ENCODE results near the gene SUMF1. TPM values are rescaled to one million over a fixed set of nuclear protein-coding genes. Genes with fewer than 3 reads are reported as not detected.

Gene SUMF1
- total and polyA plus RNA-seq, 2 of the 4 experiments (the other 2 are of a cell fraction): 26.3 to 38.4 TPM

DNA sequence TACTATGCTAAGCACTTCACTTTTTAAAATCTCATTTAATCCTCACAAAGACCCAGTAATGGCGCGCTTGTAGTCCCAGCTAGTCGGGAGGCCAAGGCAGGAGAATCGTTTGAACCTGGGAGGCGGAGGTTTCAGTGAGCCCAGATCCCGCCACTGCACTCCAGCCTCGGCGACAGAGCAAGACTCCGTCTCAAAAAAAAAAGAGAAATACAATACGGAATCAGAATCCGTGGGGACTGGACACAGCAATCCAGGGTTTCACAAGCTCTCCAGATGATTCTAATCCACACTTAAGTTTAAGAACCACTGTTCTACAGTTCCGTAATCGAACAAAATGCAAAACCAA lies 426 bp upstream of the SUMF1 start:
- H3K4me1 ChIP-seq (ENCODE audit: control insufficient read depth, insufficient read depth, low read length): no peaks in the 10 kb centered on the region
- H2BK15ac ChIP-seq (ENCODE audit: low read depth, low read length): peak overlapping the region; percentile 31; the same call in 1 of the 3 replicates
- no peak overlapping the region; the same call in 1 of the 2 replicates for H3K14ac ChIP-seq (replicated peaks; ENCODE audit: low read depth, low read length)
- dilution Hi-C loops (cut with HindIII; ENCODE audit: low sequenced_read_pairs, unreplicated experiment) (no loop called here), intact Hi-C loops (cut with micrococcal nuclease) (loop anchor here (2.0 kb wide), 1 partner anchor 25 kb away; the partner anchor contains the start of gene ITPR1), in situ Hi-C loops (cut with MboI; ENCODE audit: low sequenced_read_pairs) (no loop called here)
- H3K4me3 ChIP-seq (ENCODE audit: insufficient read depth, low read depth, low read length): peak overlapping the region; percentile 56
- no peak overlapping the region for H3K18ac ChIP-seq (ENCODE audit: low read depth, low read length)
- peak overlapping the region; percentile 70; the same call in 1 of the 2 replicates for H3K56ac ChIP-seq (ENCODE audit: extremely low read depth, insufficient read depth, low read length)
- H3K4ac ChIP-seq (ENCODE audit: low read depth, low read length): 0 out of 2 replicates have a peak overlapping the region, but pooled peaks have one; percentile 77
- ATAC-seq (ENCODE audit: low read depth): no peak
- WGBS, 2 experiments (ENCODE audit: extremely low coverage in 2 of 2, insufficient read length in 1 of 2): 79% methylated on average over 9 of the region's 13 CpGs; no CpG with 5 or more reads in 1 of the 2 experiments
- peak overlapping the region; percentile 48; the same call in 1 of the 2 replicates for H2BK120ac ChIP-seq (ENCODE audit: low read depth, low read length)
- ChIA-PET CTCF (no interaction called here), POLR2A (ENCODE audit: unreplicated experiment) (interaction anchor here (1.5 kb wide), 1 partner anchor 26 kb away, joined by 5 read pairs; the partner anchor contains the start of gene ITPR1)
- no peak overlapping the region for H2AK9ac ChIP-seq (replicated peaks; ENCODE audit: low read depth, low read length, poor library complexity)
- no peak overlapping the region for H2BK20ac ChIP-seq (ENCODE audit: low read depth, low read length)
- peaks cover 6 to 7% of the 10 kb centered on the region in 2 experiments for H3K79me1 ChIP-seq (ENCODE audit: low read depth in 1 of 2, low read length in 2 of 2)
- H2AFZ ChIP-seq (replicated peaks; ENCODE audit: low read length, poor library complexity): peak overlapping the region; percentile 96
- no peak overlapping the region for H3K23ac ChIP-seq (ENCODE audit: low read depth, low read length)
- H3K27ac ChIP-seq (ENCODE audit: insufficient read depth, low read length): peak overlapping the region; percentile 64; the same call in 1 of the 2 replicates
- no peak overlapping the region for H2AK5ac ChIP-seq (ENCODE audit: low read depth, low read length)
- no peaks in the 10 kb centered on the region for H3K9me3 ChIP-seq (ENCODE audit: control insufficient read depth, insufficient read depth, low read length)
- no TSS peak for BruUV-seq (replicated peaks)
- H4K8ac ChIP-seq (ENCODE audit: low read depth in 2 of 2, low read length in 2 of 2): peak overlapping the region; percentile 95 to 99
- peak overlapping the region; percentile 94 for H4K5ac ChIP-seq (ENCODE audit: low read depth, low read length)
- no peaks in the 10 kb centered on the region for H4K20me1 ChIP-seq (ENCODE audit: insufficient read depth, low read length)
- H3K4me2 ChIP-seq (ENCODE audit: low read depth, low read length): peak overlapping the region; percentile 85
- peak overlapping the region; percentile 59 for H2BK5ac ChIP-seq (ENCODE audit: low read depth, low read length, poor library complexity, severe bottlenecking)
- peaks cover 9% of the 10 kb centered on the region for H3K27me3 ChIP-seq (ENCODE audit: control insufficient read depth, insufficient read depth, low read length)
- no peak for TF ChIP-seq RAD21 (IDR thresholded peaks at IDR 0.05; ENCODE audit: low read length)
- no peak for TF ChIP-seq POLR2A (IDR thresholded peaks at IDR 0.05; ENCODE audit: low read depth, low read length)
- TF ChIP-seq BHLHE40 (IDR thresholded peaks at IDR 0.05; ENCODE audit: low read depth, low read length): no peak
- TF ChIP-seq SMC3 (IDR thresholded peaks at IDR 0.05; ENCODE audit: low read depth, low read length): no peak
- no peak for TF ChIP-seq CEBPB (IDR thresholded peaks at IDR 0.05; ENCODE audit: low read depth, low read length)
- no peak for TF ChIP-seq MXI1 (IDR thresholded peaks at IDR 0.05; ENCODE audit: borderline replicate concordance, low read depth, low read length)
- H3K36me3 ChIP-seq (ENCODE audit: control insufficient read depth, insufficient read depth, low read length): no peaks in the 10 kb centered on the region
- peak overlapping the region; percentile 76; the same call in 1 of the 2 replicates for H3K9ac ChIP-seq (ENCODE audit: low read depth, low read length)
- H3K9me1 ChIP-seq (ENCODE audit: insufficient read depth, low read length): no peaks in the 10 kb centered on the region
- peak overlapping the region; percentile 80; the same call in 1 of the 2 replicates for H4K91ac ChIP-seq (ENCODE audit: insufficient read depth, low read depth, low read length)
- no peak for DNase-seq
